ENCODE data around the gene MBTPS1. TPM values are rescaled to one million over a fixed set of nuclear protein-coding genes. Genes with fewer than 3 reads are reported as not detected.
A peak's percentile ranks its signal among the peaks of the same experiment; 100 is the strongest.

The MBTPS1 gene
- polyA plus RNA-seq, 2 of the 4 experiments (the other 2 are of a cell fraction) = 50.3 to 88.4 TPM

GRCh38 chr16:84048270-84048669 is 68.5 kb downstream of the MBTPS1 start:
- H3K4me2 ChIP-seq = no peak overlapping the region
- DNase-seq (ENCODE audit: low read depth in 1 of 2, low spot score in 1 of 2) (peak in 1 of 2 experiments; percentile 22), ATAC-seq (peak in 1 of 2 experiments; percentile 42; a peak in 2 of 6 replicates), FAIRE-seq (no peak)
- H3K27ac ChIP-seq = no peak overlapping the region
- no peaks in the 10 kb centered on the region for H3K4me1 ChIP-seq
- TF ChIP-seq NPAS2 (CRISPR knock-in tag; IDR thresholded peaks at IDR 0.05; ENCODE audit: borderline replicate concordance) (no peak), HEYL (CRISPR knock-in tag; IDR thresholded peaks at IDR 0.05) (no peak), RAD21 (conservative IDR thresholded peaks at IDR 0.05 in 1 of 2, IDR thresholded peaks at IDR 0.05 in 1 of 2) (peak in 1 of 2 experiments; percentile 31; a peak in 1 of 5 replicates)
- no peak overlapping the region for H3K4me3 ChIP-seq
- ChIA-PET POLR2A (no interaction called here), CTCF (interaction anchor here (1.1 to 6.4 kb wide), 7 partner anchors 12 to 94 kb away, joined by 3 to 28 read pairs (median 4); partner anchors contain the start of gene OSGIN1)
- H3K9me3 ChIP-seq = no peaks in the 10 kb centered on the region
- 85% methylated on average over 7 of the region's 7 CpGs for WGBS (ENCODE audit: missing lambda C conversion rate)

- TF ChIP-seq EHMT2 (IDR thresholded peaks at IDR 0.05; ENCODE audit: low read depth) (no peak), GATA3 (IDR thresholded peaks at IDR 0.05; ENCODE audit: borderline replicate concordance) (no peak), PHF8 (IDR thresholded peaks at IDR 0.05; ENCODE audit: borderline replicate concordance, low read depth) (no peak), HEYL (CRISPR knock-in tag; IDR thresholded peaks at IDR 0.05) (no peak), ATOH8 (CRISPR knock-in tag; IDR thresholded peaks at IDR 0.05; ENCODE audit: low read depth) (no peak), CBX8 (IDR thresholded peaks at IDR 0.05) (no peak), NR3C1 (IDR thresholded peaks at IDR 0.05) (no peak), CHD4 (IDR thresholded peaks at IDR 0.05; ENCODE audit: borderline replicate concordance) (no peak), REST (IDR thresholded peaks at IDR 0.05) (no peak), RARB (CRISPR knock-in tag; IDR thresholded peaks at IDR 0.05) (no peak), USF2 (IDR thresholded peaks at IDR 0.05) (no peak), CTCF (IDR thresholded peaks at IDR 0.05) (no peak)
- FAIRE-seq (no peak), ATAC-seq (no peak), DNase-seq (ENCODE audit: low read depth in 1 of 2, low spot score in 1 of 2) (no peak)
- ChIA-PET CTCF (interaction anchor here (1.1 to 6.4 kb wide), 5 partner anchors 13 to 81 kb away, joined by 3 to 28 read pairs (median 4); no protein-coding TSS in a partner anchor), POLR2A (no interaction called here)
- no peak overlapping the region for H3K4me2 ChIP-seq
- no peaks in the 10 kb centered on the region for H3K9me3 ChIP-seq
- no peak overlapping the region for H3K4me3 ChIP-seq
- H3K27ac ChIP-seq = no peak overlapping the region
- WGBS (ENCODE audit: missing lambda C conversion rate) = 93% methylated on average over 6 of the region's 6 CpGs
- no peaks in the 10 kb centered on the region for H3K4me1 ChIP-seq
Measured at GRCh38 chr16:84047626-84048025, 69.1 kb downstream of the MBTPS1 start.

GRCh38 chr16:84047206-84047605 is 69.5 kb downstream of the MBTPS1 start:
- DNase-seq (ENCODE audit: low read depth in 1 of 2, low spot score in 1 of 2) = no peak
- WGBS (ENCODE audit: missing lambda C conversion rate) = 87% methylated on average over 6 of the region's 6 CpGs
- Histone ChIP-seq H3K4me1 (no peaks in the 10 kb centered on the region), H3K9me3 (no peaks in the 10 kb centered on the region), H3K4me2 (no peak overlapping the region), H3K4me3 (no peak overlapping the region), H3K27ac (no peak overlapping the region)
- no peak for FAIRE-seq
- ChIA-PET POLR2A (no interaction called here), CTCF (interaction anchor here (0.9 to 11.3 kb wide), 8 partner anchors 14 to 102 kb away, joined by 3 to 87 read pairs (median 4); no protein-coding TSS in a partner anchor)
- no peak for ATAC-seq
- TF ChIP-seq SREBF2 (IDR thresholded peaks at IDR 0.05) (no peak), PHF8 (IDR thresholded peaks at IDR 0.05; ENCODE audit: borderline replicate concordance, low read depth) (no peak), BHLHE40 (IDR thresholded peaks at IDR 0.05; ENCODE audit: low read depth, low read length) (no peak), CHD4 (IDR thresholded peaks at IDR 0.05; ENCODE audit: borderline replicate concordance) (no peak), ZNF302 (CRISPR knock-in tag; IDR thresholded peaks at IDR 0.05) (no peak), KDM5A (IDR thresholded peaks at IDR 0.05) (no peak), HOXB5 (CRISPR knock-in tag; IDR thresholded peaks at IDR 0.05) (no peak), RCOR1 (IDR thresholded peaks at IDR 0.05; ENCODE audit: low read depth, low read length) (no peak), GATA3 (IDR thresholded peaks at IDR 0.05; ENCODE audit: borderline replicate concordance) (no peak), FOSL2 (IDR thresholded peaks at IDR 0.05) (no peak), FOSL2 (CRISPR knock-in tag; IDR thresholded peaks at IDR 0.05) (no peak), TP53 (CRISPR knock-in tag; IDR thresholded peaks at IDR 0.05) (no peak), ZSCAN20 (CRISPR knock-in tag; IDR thresholded peaks at IDR 0.05) (no peak)
